IMR-90 (cell line): ENCODE results near the gene PPM1H. TPM values are rescaled to one million over a fixed set of nuclear protein-coding genes. Genes with fewer than 3 reads are reported as not detected.

ENCODE experiments used
- ATAC-seq: fragments of 200-7000 bp; cut with Tn5 transposase; 2 replicates; pipeline ENCODE4 v1.9.1; 2020; ENCODE audit warnings: low read depth, mild to moderate bottlenecking, moderate library complexity
- BruUV-seq: library from RNA; stranded (reverse); fragments of 400-500 nt; replicated peaks from 2 replicates; lab custom pipeline; 2021; lab: Mats Ljungman, UMichigan
- CTCF ChIA-PET: fragments of 300-600 bp; formaldehyde crosslinking; extraction: SDS; loops from one replicate; lab custom pipeline; 2021; ENCODE audit warnings: antibody characterized with exemption; lab: Yijun Ruan, JAX
- POLR2A ChIA-PET: fragments of 300-600 bp; sonication (Branson Sonifier 250); formaldehyde crosslinking; loops from one replicate; lab custom pipeline; 2022; ENCODE audit warnings: antibody characterized with exemption; ENCODE audit not compliant: unreplicated experiment; lab: Charles Lee
- DNase-seq: peaks from one replicate; pipeline ENCODE4 v3.0.0; 2013
- H2AFZ ChIP-seq: replicated peaks from 2 replicates; pipeline ENCODE3; 2013; ENCODE audit warnings: low read length, mild to moderate bottlenecking; ENCODE audit not compliant: poor library complexity
- H2AK5ac ChIP-seq: 2 replicates; pipeline ENCODE4 v1.6.1; 2013; ENCODE audit warnings: low read depth, low read length, inconsistent platforms
- H2AK9ac ChIP-seq: replicated peaks from 2 replicates; pipeline ENCODE3; 2013; ENCODE audit warnings: mild to moderate bottlenecking, low read depth, low read length, moderate library complexity; ENCODE audit not compliant: poor library complexity
- H2BK120ac ChIP-seq: 2 replicates; pipeline ENCODE4 v1.6.1; 2013; ENCODE audit warnings: low read depth, low read length, inconsistent platforms
- H2BK15ac ChIP-seq: 3 replicates; pipeline ENCODE4 v1.6.1; 2013; ENCODE audit warnings: low read depth, low read length, inconsistent platforms
- H2BK20ac ChIP-seq: 2 replicates; pipeline ENCODE4 v1.6.1; 2013; ENCODE audit warnings: low read depth, mild to moderate bottlenecking, inconsistent platforms, low read length, moderate library complexity
- H2BK5ac ChIP-seq: 2 replicates; pipeline ENCODE4 v1.6.1; 2013; ENCODE audit warnings: mild to moderate bottlenecking, low read depth, low read length, inconsistent platforms; ENCODE audit not compliant: poor library complexity, severe bottlenecking
- H3K14ac ChIP-seq: replicated peaks from 2 replicates; pipeline ENCODE4 v1.6.1; 2013; ENCODE audit warnings: low read depth, low read length, inconsistent platforms
- H3K18ac ChIP-seq: 2 replicates; pipeline ENCODE4 v1.6.1; 2013; ENCODE audit warnings: low read depth, low read length, control low read depth
- H3K23ac ChIP-seq: 2 replicates; pipeline ENCODE4 v1.6.1; 2013; ENCODE audit warnings: low read depth, low read length, inconsistent platforms
- H3K27ac ChIP-seq: 2 replicates; pipeline ENCODE4 v1.5.1; 2013; ENCODE audit warnings: mild to moderate bottlenecking, control low read depth, low read length; ENCODE audit not compliant: insufficient read depth
- H3K27me3 ChIP-seq: 2 replicates; pipeline ENCODE4 v1.6.1; 2013; ENCODE audit warnings: low read length; ENCODE audit not compliant: control insufficient read depth, insufficient read depth
- H3K36me3 ChIP-seq: 2 replicates; pipeline ENCODE4 v1.6.1; 2013; ENCODE audit warnings: low read length, mixed read lengths; ENCODE audit not compliant: control insufficient read depth, insufficient read depth
- H3K4ac ChIP-seq: 2 replicates; pipeline ENCODE4 v1.6.1; 2013; ENCODE audit warnings: low read depth, low read length, inconsistent platforms
- H3K4me1 ChIP-seq: 2 replicates; pipeline ENCODE4 v1.6.1; 2013; ENCODE audit warnings: low read length, mixed read lengths; ENCODE audit not compliant: control insufficient read depth, insufficient read depth
- H3K4me2 ChIP-seq: 2 replicates; pipeline ENCODE4 v1.6.1; 2013; ENCODE audit warnings: low read depth, mild to moderate bottlenecking, control low read depth, low read length, moderate library complexity
- H3K4me3 ChIP-seq: 2 replicates; pipeline ENCODE4 v1.5.1; 2013; ENCODE audit warnings: low read depth, mild to moderate bottlenecking, control low read depth, low read length, moderate library complexity; ENCODE audit not compliant: insufficient read depth
- H3K56ac ChIP-seq: 2 replicates; pipeline ENCODE4 v1.6.1; 2013; ENCODE audit warnings: low read length, inconsistent platforms; ENCODE audit not compliant: insufficient read depth; ENCODE audit errors: extremely low read depth
- H3K79me1 ChIP-seq, 2 experiments: 2 replicates each; pipeline ENCODE4 v1.6.1; 2013; ENCODE audit warnings: low read length in 2 of 2, inconsistent platforms in 1 of 2, low read depth in 1 of 2
- H3K9ac ChIP-seq: 2 replicates; pipeline ENCODE4 v1.6.1; 2013; ENCODE audit warnings: low read depth, low read length, control low read depth
- H3K9me1 ChIP-seq: 2 replicates; pipeline ENCODE4 v1.6.1; 2013; ENCODE audit warnings: low read length, inconsistent platforms; ENCODE audit not compliant: insufficient read depth
- H3K9me3 ChIP-seq: 2 replicates; pipeline ENCODE4 v1.6.1; 2013; ENCODE audit warnings: low read length; ENCODE audit not compliant: control insufficient read depth, insufficient read depth
- H4K20me1 ChIP-seq: 2 replicates; pipeline ENCODE4 v1.6.1; 2013; ENCODE audit warnings: low read length, inconsistent platforms; ENCODE audit not compliant: insufficient read depth
- H4K5ac ChIP-seq: 2 replicates; pipeline ENCODE4 v1.6.1; 2013; ENCODE audit warnings: mild to moderate bottlenecking, low read depth, low read length, control low read depth
- H4K8ac ChIP-seq, 2 experiments: 2 replicates each; pipeline ENCODE4 v1.6.1; 2013; ENCODE audit warnings: low read depth in 2 of 2, low read length in 2 of 2, control low read depth in 1 of 2, inconsistent platforms in 1 of 2
- H4K91ac ChIP-seq: 2 replicates; pipeline ENCODE4 v1.6.1; 2013; ENCODE audit warnings: low read depth, low read length, inconsistent platforms; ENCODE audit not compliant: insufficient read depth
- CEBPB ChIP-seq: IDR thresholded peaks from 2 replicates; pipeline ENCODE4 v1.6.1; 2012; ENCODE audit warnings: low read depth, low read length, improper control_type of control experiment
- FOS ChIP-seq: fragments of 150-350 bp; IDR thresholded peaks from 2 replicates; pipeline ENCODE4 v1.6.1; 2016; ENCODE audit warnings: low read depth, low read length
- MAFK ChIP-seq: IDR thresholded peaks from 2 replicates; pipeline ENCODE4 v1.6.1; 2012; ENCODE audit warnings: low read depth, low read length, improper control_type of control experiment
- NFE2L2 ChIP-seq: fragments of 150-350 bp; IDR thresholded peaks from 2 replicates; pipeline ENCODE4 v1.6.1; 2016; ENCODE audit warnings: low read depth, mild to moderate bottlenecking, low read length
- RAD21 ChIP-seq: IDR thresholded peaks from 2 replicates; pipeline ENCODE4 v1.6.1; 2012; ENCODE audit warnings: low read length, improper control_type of control experiment
- RFX5 ChIP-seq: IDR thresholded peaks from 2 replicates; pipeline ENCODE4 v1.8.0; 2012; ENCODE audit warnings: low read depth, mild to moderate bottlenecking, low read length, moderate library complexity
- SMC3 ChIP-seq: fragments of 150-350 bp; IDR thresholded peaks from 2 replicates; pipeline ENCODE4 v1.6.1; 2016; ENCODE audit warnings: low read depth, mild to moderate bottlenecking, antibody characterized with exemption, low read length, moderate library complexity
- WGBS, 2 experiments: methylation state at CpG; one replicate each; pipeline versions ENCODE4 v1.1.5 to v1.1.7; 2013; ENCODE audit warnings: missing lambda C conversion rate in 2 of 2; ENCODE audit not compliant: insufficient read length in 1 of 2; ENCODE audit errors: extremely low coverage in 2 of 2; 5-methylcytosine and 5-hydroxymethylcytosine counted together
- dilution Hi-C: fragments of 300-500 bp; cut with HindIII; formaldehyde crosslinking; loops from one replicate; pipeline ENCODE4 v1.14.3; 2018; ENCODE audit warnings: low sequenced_read_pairs; ENCODE audit not compliant: unreplicated experiment
- in situ Hi-C: fragments of 300-500 bp; cut with MboI; formaldehyde crosslinking; loops from 3 replicates; pipeline ENCODE4 v1.14.3; 2019; ENCODE audit warnings: low sequenced_read_pairs, inconsistent platforms, mixed read lengths
- intact Hi-C: fragments of 100-400 bp; cut with micrococcal nuclease; formaldehyde crosslinking; loops from 2 replicates; pipeline ENCODE4 v1.10.0; 2022
- polyA plus RNA-seq, 3 experiments: library from polyadenylated mRNA; depleted of rRNA; stranded (reverse); fragments of >200 nt; gene quantifications; 2 replicates each; pipeline ENCODE4 v1.2.3, GENCODE V29; 2012; ENCODE audit warnings: low replicate concordance in 1 of 3
- total RNA-seq: library from RNA; depleted of rRNA; stranded (reverse); fragments of >200 nt; gene quantifications from 2 replicates; pipeline ENCODE4 v1.2.3, GENCODE V29; 2012

Gene PPM1H
- total and polyA plus RNA-seq, 2 of the 4 experiments (the other 2 are of a cell fraction) = 0.14 to 0.18 TPM

DNA sequence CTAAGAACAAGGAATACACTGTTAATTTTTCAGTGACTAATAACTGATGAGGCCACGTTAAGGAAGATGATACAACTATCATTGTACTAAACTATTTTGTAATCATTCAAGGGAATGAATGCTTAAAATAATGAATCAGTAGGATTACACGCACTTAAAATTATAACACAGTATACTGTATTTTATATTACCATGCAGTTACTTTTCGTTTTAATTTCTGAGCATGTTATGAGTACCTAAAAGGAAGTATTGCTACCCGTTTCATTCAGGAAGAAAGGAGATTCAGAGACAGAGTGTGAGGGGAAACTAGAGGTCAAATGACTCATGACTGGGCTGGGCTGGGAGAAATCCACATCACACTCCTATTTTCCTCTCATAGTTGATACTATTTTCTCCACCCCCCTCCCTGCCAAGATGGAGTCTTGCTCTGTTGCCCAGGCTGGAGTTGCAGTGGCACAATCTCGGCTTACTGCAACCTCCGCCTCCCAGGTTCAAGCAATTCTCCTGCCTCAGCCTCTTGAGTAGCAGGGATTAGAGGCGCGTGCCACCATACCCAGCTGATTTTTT is 202.0 kb downstream of the PPM1H start:
- no peak overlapping the region for H2BK15ac ChIP-seq
- in situ Hi-C loops = no loop called here
- no CpG with 5 or more reads among the region's 8 CpGs for WGBS, 2 experiments
- no peaks in the 10 kb centered on the region for H3K36me3 ChIP-seq
- no peak overlapping the region for H3K4me3 ChIP-seq
- H2AK5ac ChIP-seq = no peak overlapping the region
- CTCF ChIA-PET = interaction anchor here (0.7 kb wide), 1 partner anchor 44 kb away, joined by 4 read pairs; no protein-coding TSS in a partner anchor
- no peaks in the 10 kb centered on the region for H3K79me1 ChIP-seq
- H2AFZ ChIP-seq = peak overlapping the region; percentile 6
- intact Hi-C loops = no loop called here
- dilution Hi-C loops = no loop called here
- H4K5ac ChIP-seq = no peak overlapping the region
- H3K27ac ChIP-seq = no peak overlapping the region
- no peaks in the 10 kb centered on the region for H3K27me3 ChIP-seq
- H3K56ac ChIP-seq = no peak overlapping the region
- no peaks in the 10 kb centered on the region for H3K9me3 ChIP-seq
- 0 out of 2 replicates have a peak, but pooled peaks have one; percentile 39 for TF ChIP-seq FOS
- no peak for TF ChIP-seq SMC3
- TF ChIP-seq RAD21 = no peak
- TF ChIP-seq MAFK = no peak
- TF ChIP-seq RFX5 = no peak
- no peak for TF ChIP-seq NFE2L2
- TF ChIP-seq CEBPB = peak; percentile 24; the same call in 1 of the 2 replicates
- no peaks in the 10 kb centered on the region for H4K20me1 ChIP-seq
- no peak overlapping the region for H4K91ac ChIP-seq
- H4K8ac ChIP-seq = peak overlapping the region in 1 of 2 experiments; percentile 30; a peak in 1 of 4 replicates
- peak; percentile 52 for ATAC-seq
- peak overlapping the region; percentile 23 for H2BK5ac ChIP-seq
- peaks cover 19% of the 10 kb centered on the region for H3K4me1 ChIP-seq
- no peak overlapping the region for H2AK9ac ChIP-seq
- no TSS peak for BruUV-seq
- H3K18ac ChIP-seq = no peak overlapping the region
- H3K9me1 ChIP-seq = peaks cover 12% of the 10 kb centered on the region
- H3K14ac ChIP-seq = no peak overlapping the region
- DNase-seq = peak; percentile 73
- peak overlapping the region; percentile 18; the same call in 1 of the 2 replicates for H3K4ac ChIP-seq
- H3K23ac ChIP-seq = no peak overlapping the region
- H2BK20ac ChIP-seq = no peak overlapping the region
- no peak overlapping the region for H3K9ac ChIP-seq
- no peak overlapping the region for H3K4me2 ChIP-seq
- H2BK120ac ChIP-seq = peak overlapping the region; percentile 24; the same call in 1 of the 2 replicates
- POLR2A ChIA-PET = no interaction called here
